MG63 (cell line): ENCODE results near the gene CUX1. TPM values are rescaled to one million over a fixed set of nuclear protein-coding genes. Genes with fewer than 3 reads are reported as not detected.

Experiments
- DNase-seq: peaks from one replicate; pipeline ENCODE4 v3.0.0-alpha.2; 2020
- H3K27me3 ChIP-seq: fragments of 250-450 bp; sonication (Bioruptor Pico); 2 replicates; pipeline ENCODE4 v1.5.1; 2020; ENCODE audit warnings: mild to moderate bottlenecking, moderate library complexity
- H3K36me3 ChIP-seq: fragments of 250-450 bp; sonication (Bioruptor Pico); 2 replicates; pipeline ENCODE4 v1.5.1; 2020; ENCODE audit warnings: mild to moderate bottlenecking, moderate library complexity
- H3K4me3 ChIP-seq: fragments of 250-450 bp; sonication (Bioruptor Pico); 2 replicates; pipeline ENCODE4 v1.5.1; 2020; ENCODE audit warnings: mild to moderate bottlenecking, moderate library complexity
- H3K9me3 ChIP-seq: fragments of 250-450 bp; sonication (Bioruptor Pico); 2 replicates; pipeline ENCODE4 v1.5.1; 2020; ENCODE audit warnings: mild to moderate bottlenecking, moderate library complexity
- total RNA-seq: library from RNA; depleted of rRNA; stranded (reverse); fragments of >200 nt; shearing (Covaris generic); gene quantifications from 2 replicates; pipeline ENCODE4 v1.2.3, GENCODE V29; 2014; ENCODE audit warnings: low replicate concordance

The CUX1 gene
- total RNA-seq, 1 experiment from 2014 or later, result 7.1 TPM

- Histone ChIP-seq H3K4me3 (no peak overlapping the region), H3K36me3 (no peaks in the 10 kb centered on the region), H3K27me3 (no peaks in the 10 kb centered on the region), H3K9me3 (no peaks in the 10 kb centered on the region)
- DNase-seq, result no peak
Measured at GRCh38 chr7:101957744-101958525, 140.5 kb downstream of the CUX1 start.

- Histone ChIP-seq H3K36me3 (no peaks in the 10 kb centered on the region), H3K9me3 (no peaks in the 10 kb centered on the region), H3K27me3 (no peaks in the 10 kb centered on the region), H3K4me3 (no peak overlapping the region)
- DNase-seq, result no peak
Measured at GRCh38 chr7:101959342-101959741, 141.9 kb downstream of the CUX1 start.

GRCh38 chr7:101959829-101960228, 142.4 kb downstream of the CUX1 start:
- Histone ChIP-seq H3K9me3 (no peaks in the 10 kb centered on the region), H3K4me3 (no peak overlapping the region), H3K27me3 (no peaks in the 10 kb centered on the region), H3K36me3 (no peaks in the 10 kb centered on the region)
- DNase-seq, result no peak

- H3K27me3 ChIP-seq, result no peaks in the 10 kb centered on the region
- DNase-seq, result no peak
- no peaks in the 10 kb centered on the region for H3K36me3 ChIP-seq
- no peak overlapping the region for H3K4me3 ChIP-seq
- H3K9me3 ChIP-seq, result no peaks in the 10 kb centered on the region
Measured at GRCh38 chr7:101960323-101960722, 142.9 kb downstream of the CUX1 start.

- Histone ChIP-seq H3K36me3 (no peaks in the 10 kb centered on the region), H3K4me3 (no peak overlapping the region), H3K9me3 (no peaks in the 10 kb centered on the region), H3K27me3 (no peaks in the 10 kb centered on the region)
- no peak for DNase-seq
Measured at GRCh38 chr7:101960985-101961708, 143.7 kb downstream of the CUX1 start.

- H3K36me3 ChIP-seq, result no peaks in the 10 kb centered on the region
Measured at GRCh38 chr7:101961811-101962210, 144.4 kb downstream of the CUX1 start.

GRCh38 chr7:101963693-101964092, 146.3 kb downstream of the CUX1 start:
- Histone ChIP-seq H3K4me3 (no peak overlapping the region), H3K9me3 (no peaks in the 10 kb centered on the region), H3K36me3 (no peaks in the 10 kb centered on the region), H3K27me3 (no peaks in the 10 kb centered on the region)
- no peak for DNase-seq

More at GRCh38 chr7:101961811-101962210, 144.4 kb downstream of the CUX1 start:
- DNase-seq, result no peak
- no peaks in the 10 kb centered on the region for H3K27me3 ChIP-seq
- H3K4me3 ChIP-seq, result no peak overlapping the region
- H3K9me3 ChIP-seq, result no peaks in the 10 kb centered on the region

- DNase-seq, result no peak
- Histone ChIP-seq H3K36me3 (no peaks in the 10 kb centered on the region), H3K27me3 (no peaks in the 10 kb centered on the region), H3K9me3 (no peaks in the 10 kb centered on the region), H3K4me3 (no peak overlapping the region)
Measured at GRCh38 chr7:101964680-101965452, 147.4 kb downstream of the CUX1 start.

GRCh38 chr7:101968720-101969466, 151.5 kb downstream of the CUX1 start:
- Histone ChIP-seq H3K4me3 (no peak overlapping the region), H3K9me3 (no peaks in the 10 kb centered on the region), H3K36me3 (no peaks in the 10 kb centered on the region), H3K27me3 (no peaks in the 10 kb centered on the region)
- no peak for DNase-seq

GRCh38 chr7:101969997-101970585, 152.7 kb downstream of the CUX1 start:
- H3K9me3 ChIP-seq, result no peaks in the 10 kb centered on the region
- no peak for DNase-seq
- no peaks in the 10 kb centered on the region for H3K27me3 ChIP-seq
- H3K36me3 ChIP-seq, result no peaks in the 10 kb centered on the region
- H3K4me3 ChIP-seq, result no peak overlapping the region

- Histone ChIP-seq H3K27me3 (no peaks in the 10 kb centered on the region), H3K36me3 (no peaks in the 10 kb centered on the region), H3K9me3 (no peaks in the 10 kb centered on the region), H3K4me3 (no peak overlapping the region)
- no peak for DNase-seq
Measured at GRCh38 chr7:101970801-101971200, 153.4 kb downstream of the CUX1 start.

- Histone ChIP-seq H3K27me3 (no peaks in the 10 kb centered on the region), H3K9me3 (no peaks in the 10 kb centered on the region), H3K36me3 (no peaks in the 10 kb centered on the region), H3K4me3 (no peak overlapping the region)
- DNase-seq, result no peak
Measured at GRCh38 chr7:101971457-101971856, 154.0 kb downstream of the CUX1 start.

- no peak for DNase-seq
- Histone ChIP-seq H3K27me3 (no peaks in the 10 kb centered on the region), H3K4me3 (no peak overlapping the region), H3K36me3 (no peaks in the 10 kb centered on the region), H3K9me3 (no peaks in the 10 kb centered on the region)
Measured at GRCh38 chr7:101972627-101973026, 155.2 kb downstream of the CUX1 start.

- H3K36me3 ChIP-seq, result no peaks in the 10 kb centered on the region
- no peaks in the 10 kb centered on the region for H3K27me3 ChIP-seq
- no peaks in the 10 kb centered on the region for H3K9me3 ChIP-seq
- no peak overlapping the region for H3K4me3 ChIP-seq
- no peak for DNase-seq
Measured at GRCh38 chr7:101973130-101973529, 155.7 kb downstream of the CUX1 start.

- DNase-seq, result no peak
- no peak overlapping the region for H3K4me3 ChIP-seq
- no peaks in the 10 kb centered on the region for H3K9me3 ChIP-seq
- H3K27me3 ChIP-seq, result no peaks in the 10 kb centered on the region
- no peaks in the 10 kb centered on the region for H3K36me3 ChIP-seq
Measured at GRCh38 chr7:101974393-101974792, 157.0 kb downstream of the CUX1 start.

GRCh38 chr7:101975046-101975445, 157.6 kb downstream of the CUX1 start:
- DNase-seq, result no peak
- Histone ChIP-seq H3K9me3 (no peaks in the 10 kb centered on the region), H3K4me3 (no peak overlapping the region), H3K36me3 (no peaks in the 10 kb centered on the region), H3K27me3 (no peaks in the 10 kb centered on the region)
